ENCODE measurements around the gene AQR.
"Not testable (repeated sequence)": the region's sequence is repeated elsewhere in the genome, so short reads cannot be mapped to it uniquely, and the experiment has no call there.

Gene AQR

GRCh38 chr15:34810443-34811129 lies 159.0 kb downstream of the AQR start:
- Histone ChIP-seq H3K4me2 (ENCODE audit: low read depth, low read length, poor library complexity, severe bottlenecking) (no peak overlapping the region), H3K4me1 (ENCODE audit: insufficient read depth, low read length, poor library complexity, severe bottlenecking) (no peaks in the 10 kb centered on the region)

GRCh38 chr15:34809186-34809585 lies 160.4 kb downstream of the AQR start:
- no peaks in the 10 kb centered on the region for H4K20me1 ChIP-seq (ENCODE audit: insufficient read depth, low read length, poor library complexity, severe bottlenecking)
- no peaks in the 10 kb centered on the region for H3K9me2 ChIP-seq (replicated peaks; ENCODE audit: low read depth, low read length)
- H3F3A ChIP-seq (ENCODE audit: low read depth) = no peaks in the 10 kb centered on the region
- no peaks in the 10 kb centered on the region for H3K27me3 ChIP-seq (ENCODE audit: insufficient read depth, low read length, poor library complexity, severe bottlenecking)
- TF ChIP-seq EZH2phosphoT487 (IDR thresholded peaks at IDR 0.05; ENCODE audit: borderline replicate concordance) = no peak
- TF ChIP-seq CTCF (conservative IDR thresholded peaks at IDR 0.05; ENCODE audit: low read length) = no peak
- H3K9ac ChIP-seq (ENCODE audit: low read depth, low read length, poor library complexity, severe bottlenecking) = no peak overlapping the region
- H3K36me3 ChIP-seq (ENCODE audit: insufficient read depth, low read length) = no peaks in the 10 kb centered on the region
- H2AFZ ChIP-seq (ENCODE audit: low read length) = no peak overlapping the region
- no peaks in the 10 kb centered on the region for H3K9me3 ChIP-seq (ENCODE audit: insufficient read depth, low read depth, low read length)
- H3K4me3 ChIP-seq (ENCODE audit: low read length, poor library complexity, severe bottlenecking) = no peak overlapping the region
- no peak overlapping the region for H3K4me2 ChIP-seq (ENCODE audit: low read depth, low read length, poor library complexity, severe bottlenecking)
- no peaks in the 10 kb centered on the region for H3K79me2 ChIP-seq (ENCODE audit: insufficient read depth, low read length)
- H3K4me1 ChIP-seq (ENCODE audit: insufficient read depth, low read length, poor library complexity, severe bottlenecking) = no peaks in the 10 kb centered on the region

More at GRCh38 chr15:34810443-34811129, 159.0 kb downstream of the AQR start:
- H3F3A ChIP-seq (ENCODE audit: low read depth) = no peaks in the 10 kb centered on the region
- TF ChIP-seq EZH2phosphoT487 (IDR thresholded peaks at IDR 0.05; ENCODE audit: borderline replicate concordance) (no peak), CTCF (conservative IDR thresholded peaks at IDR 0.05; ENCODE audit: low read length) (no peak)
- no peak overlapping the region for H3K9ac ChIP-seq (ENCODE audit: low read depth, low read length, poor library complexity, severe bottlenecking)
- no peaks in the 10 kb centered on the region for H4K20me1 ChIP-seq (ENCODE audit: insufficient read depth, low read length, poor library complexity, severe bottlenecking)
- H2AFZ ChIP-seq (ENCODE audit: low read length) = no peak overlapping the region
- H3K27me3 ChIP-seq (ENCODE audit: insufficient read depth, low read length, poor library complexity, severe bottlenecking) = no peaks in the 10 kb centered on the region
- no peaks in the 10 kb centered on the region for H3K9me2 ChIP-seq (replicated peaks; ENCODE audit: low read depth, low read length)
- H3K79me2 ChIP-seq (ENCODE audit: insufficient read depth, low read length) = no peaks in the 10 kb centered on the region
- no peaks in the 10 kb centered on the region for H3K9me3 ChIP-seq (ENCODE audit: insufficient read depth, low read depth, low read length)
- H3K36me3 ChIP-seq (ENCODE audit: insufficient read depth, low read length) = no peaks in the 10 kb centered on the region
- no peak overlapping the region for H3K4me3 ChIP-seq (ENCODE audit: low read length, poor library complexity, severe bottlenecking)

- Histone ChIP-seq H3K27me3 (ENCODE audit: insufficient read depth, low read length, poor library complexity, severe bottlenecking) (no peaks in the 10 kb centered on the region), H3K79me2 (ENCODE audit: insufficient read depth, low read length) (no peaks in the 10 kb centered on the region), H2AFZ (ENCODE audit: low read length) (no peak overlapping the region), H3K9ac (ENCODE audit: low read depth, low read length, poor library complexity, severe bottlenecking) (no peak overlapping the region), H3K4me1 (ENCODE audit: insufficient read depth, low read length, poor library complexity, severe bottlenecking) (no peaks in the 10 kb centered on the region), H3K9me3 (ENCODE audit: insufficient read depth, low read depth, low read length) (no peaks in the 10 kb centered on the region), H3K4me2 (ENCODE audit: low read depth, low read length, poor library complexity, severe bottlenecking) (no peak overlapping the region), H3K4me3 (ENCODE audit: low read length, poor library complexity, severe bottlenecking) (no peak overlapping the region), H4K20me1 (ENCODE audit: insufficient read depth, low read length, poor library complexity, severe bottlenecking) (no peaks in the 10 kb centered on the region), H3F3A (ENCODE audit: low read depth) (no peaks in the 10 kb centered on the region), H3K9me2 (replicated peaks; ENCODE audit: low read depth, low read length) (no peaks in the 10 kb centered on the region), H3K36me3 (ENCODE audit: insufficient read depth, low read length) (no peaks in the 10 kb centered on the region)
- TF ChIP-seq EZH2phosphoT487 (IDR thresholded peaks at IDR 0.05; ENCODE audit: borderline replicate concordance) = no peak
- TF ChIP-seq CTCF (conservative IDR thresholded peaks at IDR 0.05; ENCODE audit: low read length) = no peak
Measured at GRCh38 chr15:34808016-34808415, 161.5 kb downstream of the AQR start.

- H3K27me3 ChIP-seq (ENCODE audit: insufficient read depth, low read length, poor library complexity, severe bottlenecking); H3K4me2 ChIP-seq (ENCODE audit: low read depth, low read length, poor library complexity, severe bottlenecking); H3K4me1 ChIP-seq (ENCODE audit: insufficient read depth, low read length, poor library complexity, severe bottlenecking); H3K4me3 ChIP-seq (ENCODE audit: low read length, poor library complexity, severe bottlenecking); H4K20me1 ChIP-seq (ENCODE audit: insufficient read depth, low read length, poor library complexity, severe bottlenecking); H3K9me2 ChIP-seq (replicated peaks; ENCODE audit: low read depth, low read length); H3K9ac ChIP-seq (ENCODE audit: low read depth, low read length, poor library complexity, severe bottlenecking); H3K79me2 ChIP-seq (ENCODE audit: insufficient read depth, low read length); H3K9me3 ChIP-seq (ENCODE audit: insufficient read depth, low read depth, low read length); H3K36me3 ChIP-seq (ENCODE audit: insufficient read depth, low read length); H2AFZ ChIP-seq (ENCODE audit: low read length); H3F3A ChIP-seq (ENCODE audit: low read depth): not testable (repeated sequence)
Measured at GRCh38 chr15:34807241-34807640, 162.3 kb downstream of the AQR start.

Measured in Loucy (cell line).